K562 (cell line): ENCODE data around the gene ABHD16A. TPM values are rescaled to one million over a fixed set of nuclear protein-coding genes. Genes with fewer than 3 reads are reported as not detected.

Experiments
- CBX5 ChIP-seq: IDR thresholded peaks from 2 replicates; pipeline ENCODE4 v1.6.1; 2014; ENCODE audit warnings: low read depth, borderline replicate concordance
- E4F1 ChIP-seq: fragments of 250-450 bp; sonication (Bioruptor Pico); IDR thresholded peaks from 2 replicates; pipeline ENCODE4 v1.5.0; 2021; ENCODE audit warnings: mild to moderate bottlenecking, borderline replicate concordance
- ELF2 ChIP-seq: fragments of 250-450 bp; sonication (Bioruptor Pico); IDR thresholded peaks from 2 replicates; pipeline ENCODE4 v1.5.0; 2021; ENCODE audit warnings: mild to moderate bottlenecking
- EZH2 ChIP-seq: IDR thresholded peaks from 2 replicates; pipeline ENCODE4 v1.6.1; 2012; ENCODE audit warnings: low read depth, mild to moderate bottlenecking, inconsistent platforms, low read length, borderline replicate concordance
- NR2C1 ChIP-seq, 2 experiments: fragments of 450-650 bp; IDR thresholded peaks; 2 replicates each; pipeline ENCODE4 v1.6.1; 2017; ENCODE audit warnings: mild to moderate bottlenecking in 2 of 2, antibody characterized with exemption in 1 of 2, inconsistent platforms in 1 of 2, missing compliant biosample characterization in 1 of 2, missing genetic modification characterization in 1 of 2
- THAP12 ChIP-seq: fragments of 250-450 bp; sonication (Bioruptor Pico); IDR thresholded peaks from 2 replicates; pipeline ENCODE4 v1.9.0; 2021; ENCODE audit warnings: mild to moderate bottlenecking, inconsistent platforms
- TOE1 ChIP-seq, 2 experiments: fragments of 450-650 bp in 1 of 2; sonication (generic) in 1 of 2; formaldehyde crosslinking in 1 of 2; IDR thresholded peaks; 2 replicates each; pipeline versions ENCODE4 v1.7.1 to v1.8.0; 2016 to 2022; ENCODE audit warnings: borderline replicate concordance in 2 of 2, mild to moderate bottlenecking in 2 of 2, antibody characterized with exemption in 1 of 2, inconsistent platforms in 1 of 2, low read depth in 1 of 2, missing genetic modification reagents in 1 of 2, moderate library complexity in 1 of 2
- ZBTB17 ChIP-seq: fragments of 450-650 bp; formaldehyde crosslinking; IDR thresholded peaks from 2 replicates; pipeline ENCODE4 v1.4.0; 2020; ENCODE audit warnings: mild to moderate bottlenecking
- ZFP30 ChIP-seq: fragments of 250-450 bp; sonication (Bioruptor Pico); IDR thresholded peaks from 2 replicates; pipeline ENCODE4 v1.8.0; 2022; ENCODE audit warnings: moderate library complexity, mild to moderate bottlenecking, inconsistent platforms, borderline replicate concordance
- ZMIZ1 ChIP-seq, 2 experiments: fragments of 150-350 bp in 1 of 2; IDR thresholded peaks; 2 replicates each; pipeline ENCODE4 v1.6.1; 2012 to 2016; ENCODE audit warnings: low read depth in 2 of 2, low read length in 2 of 2, mild to moderate bottlenecking in 1 of 2, moderate library complexity in 1 of 2
- ZNF518B ChIP-seq: fragments of 250-450 bp; sonication (Bioruptor Pico); IDR thresholded peaks from 2 replicates; pipeline ENCODE4 v1.5.0; 2021; ENCODE audit warnings: mild to moderate bottlenecking, moderate library complexity
- ZNF551 ChIP-seq: fragments of 250-450 bp; sonication (Bioruptor Pico); IDR thresholded peaks from 2 replicates; pipeline ENCODE4 v1.5.0; 2021; ENCODE audit warnings: mild to moderate bottlenecking, moderate library complexity
- polyA plus RNA-seq, 8 experiments: library from polyadenylated mRNA; depleted of rRNA in 4 of 8; stranded (reverse) in 5 of 8; unstranded in 3 of 8; fragments of >200 nt; fragmentation: Nextera tagmentation in 2 of 8; fragmentation: Illumina TruSeq in 1 of 8; extraction: Ambion mirVana in 2 of 8; extraction: Trizol in 1 of 8; gene quantifications; 2 replicates each; pipeline versions ENCODE4 v1.2.1 to v1.2.3, GENCODE V29; 2011 to 2014; ENCODE audit warnings: inconsistent platforms in 1 of 8, missing spikeins in 1 of 8
- total RNA-seq, 7 experiments: library from RNA; depleted of rRNA in 6 of 7; stranded (reverse); fragments of >200 nt in 6 of 7; fragmentation: Illumina TruSeq in 2 of 7; extraction: Trizol in 2 of 7; gene quantifications; 2 replicates each; pipeline versions ENCODE4 v1.2.1 to v1.2.3, GENCODE V29; 2011 to 2021; ENCODE audit warnings: low replicate concordance in 1 of 7

The ABHD16A gene
- total and polyA plus RNA-seq, 9 of the 15 experiments (the other 6 are each of a cell fraction or from before 2014, with no cell fraction given), result 25.8 to 120 (median 81.6) TPM

GRCh38 chr6:31725502-31726350 lies 22.6 kb upstream of the ABHD16A start (continued):
- TF ChIP-seq E4F1 (no peak; the same call in 1 of the 2 replicates), EZH2 (no peak), ZFP30 (CRISPR knock-in tag) (no peak), CBX5 (no peak), NR2C1 (IDR thresholded peaks at IDR 0.05) (no peak), NR2C1 (tag; IDR thresholded peaks at IDR 0.05) (peak; percentile 34; the same call in 1 of the 2 replicates), ZNF518B (CRISPR knock-in tag) (no peak), ZMIZ1 (IDR thresholded peaks at IDR 0.05; ENCODE audit: low read depth in 2 of 2, low read length in 2 of 2) (no peak), ZBTB17 (CRISPR knock-in tag) (peak; percentile 73; the same call in 1 of the 2 replicates), TOE1 (IDR thresholded peaks at IDR 0.05; ENCODE audit: borderline replicate concordance) (no peak), TOE1 (CRISPR knock-in tag; IDR thresholded peaks at IDR 0.05; ENCODE audit: borderline replicate concordance, low read depth) (no peak), THAP12 (CRISPR knock-in tag) (0 out of 2 replicates have a peak, but pooled peaks have one; percentile 7), ELF2 (peak; percentile 89), ZNF551 (CRISPR knock-in tag) (no peak)
